H1 (cell line): ENCODE results near the gene STPG1.

Source experiments
- KDM1A ChIP-seq: fragments of 200-600, 300-600 bp; sonication (generic); IDR thresholded peaks from 2 replicates; pipeline ENCODE4 v1.7.1; 2016; ENCODE audit warnings: mild to moderate bottlenecking, low read length, borderline replicate concordance
- USF2 ChIP-seq: IDR thresholded peaks from 2 replicates; pipeline ENCODE4 v1.6.1; 2011; ENCODE audit warnings: low read length, improper control_type of control experiment
- YY1 ChIP-seq: IDR thresholded peaks from 2 replicates; pipeline ENCODE4 v1.6.1; 2011; ENCODE audit warnings: low read depth, mild to moderate bottlenecking, low read length
- TF ChIP-seq, protein P1 (sequence below), 3 experiments: IDR thresholded peaks; 1 replicate in 2 of 3; 2 replicates in 1 of 3; pipeline versions ENCODE4 v1.5.1 to v1.6.1; 2011; ENCODE audit warnings: low read length in 3 of 3, mild to moderate bottlenecking in 3 of 3, inconsistent platforms in 2 of 3, low read depth in 1 of 3, moderate library complexity in 1 of 3; ENCODE audit not compliant: insufficient read depth in 1 of 3; ENCODE audit errors: control extremely low read depth in 1 of 3

- TF ChIP-seq KDM1A (no peak), YY1 (no peak), USF2 (no peak)
- TF ChIP-seq, protein P1, sequence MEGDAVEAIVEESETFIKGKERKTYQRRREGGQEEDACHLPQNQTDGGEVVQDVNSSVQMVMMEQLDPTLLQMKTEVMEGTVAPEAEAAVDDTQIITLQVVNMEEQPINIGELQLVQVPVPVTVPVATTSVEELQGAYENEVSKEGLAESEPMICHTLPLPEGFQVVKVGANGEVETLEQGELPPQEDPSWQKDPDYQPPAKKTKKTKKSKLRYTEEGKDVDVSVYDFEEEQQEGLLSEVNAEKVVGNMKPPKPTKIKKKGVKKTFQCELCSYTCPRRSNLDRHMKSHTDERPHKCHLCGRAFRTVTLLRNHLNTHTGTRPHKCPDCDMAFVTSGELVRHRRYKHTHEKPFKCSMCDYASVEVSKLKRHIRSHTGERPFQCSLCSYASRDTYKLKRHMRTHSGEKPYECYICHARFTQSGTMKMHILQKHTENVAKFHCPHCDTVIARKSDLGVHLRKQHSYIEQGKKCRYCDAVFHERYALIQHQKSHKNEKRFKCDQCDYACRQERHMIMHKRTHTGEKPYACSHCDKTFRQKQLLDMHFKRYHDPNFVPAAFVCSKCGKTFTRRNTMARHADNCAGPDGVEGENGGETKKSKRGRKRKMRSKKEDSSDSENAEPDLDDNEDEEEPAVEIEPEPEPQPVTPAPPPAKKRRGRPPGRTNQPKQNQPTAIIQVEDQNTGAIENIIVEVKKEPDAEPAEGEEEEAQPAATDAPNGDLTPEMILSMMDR (IDR thresholded peaks at IDR 0.05; ENCODE audit: control extremely low read depth in 1 of 3, insufficient read depth in 1 of 3, low read depth in 1 of 3, low read length in 3 of 3), result no peak
Measured at GRCh38 chr1:24426744-24427544, 13.4 kb upstream of the STPG1 start.
